Measurements from ENCODE around the gene HIPK1.
A peak's percentile ranks its signal among the peaks of the same experiment; 100 is the strongest.

- TF ChIP-seq POLR2A (IDR thresholded peaks at IDR 0.05) = peak in 1 of 3 donors; percentile 55
- TF ChIP-seq CTCF (IDR thresholded peaks at IDR 0.05 in 8 of 11, conservative IDR thresholded peaks at IDR 0.05 in 3 of 11) = peak; percentile 53 to 97 (median 89)
- peak; percentile 89 to 94 (median 93) for TF ChIP-seq POLR2AphosphoS5 (IDR thresholded peaks at IDR 0.05)
Measured at GRCh38 chr1:113904674-113905434, 24.3 kb upstream of the HIPK1 start, which contains the start of the genes AP4B1 and DCLRE1B.

All from spleen (tissue), 7 donors.